ENCODE results near the gene VAV1. TPM values are rescaled to one million over a fixed set of nuclear protein-coding genes. Genes with fewer than 3 reads are reported as not detected.

The VAV1 gene
- total and polyA plus RNA-seq, 2 donors from 2014 or later = 0.90 to 15.5 TPM

DNA sequence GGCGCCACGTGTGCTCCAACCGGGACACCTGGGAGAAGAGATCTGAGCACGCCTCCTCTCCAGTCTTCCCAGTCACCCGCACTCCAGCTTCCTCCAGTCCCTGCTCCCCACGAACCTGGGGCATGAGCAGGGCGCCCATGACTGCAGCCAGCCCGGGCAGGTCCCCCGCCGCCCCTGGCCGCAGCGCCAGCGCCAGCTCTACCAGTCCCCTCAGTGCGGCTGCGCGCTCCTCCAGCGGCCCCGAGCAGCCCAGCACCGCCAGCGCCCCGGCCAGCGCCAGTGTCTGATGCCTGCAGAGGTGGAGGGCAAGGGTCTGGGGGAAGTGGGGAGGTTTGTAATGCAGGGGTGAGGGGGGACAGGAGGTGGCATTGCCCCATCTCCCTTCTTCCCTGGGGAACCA, 18.4 kb upstream of the VAV1 start:
- peaks cover 0 to 15% (median 0%) of the 10 kb centered on the region in 3 donors for H3K36me3 ChIP-seq (ENCODE audit: control insufficient read depth in 2 of 3, insufficient read depth in 3 of 3, low read length in 3 of 3)
- DNase-seq (peak in 2 of 5 donors; percentile 58 to 81), FAIRE-seq (no peak)
- intact Hi-C loops (cut with DNase I) = no loop called here
- no peak overlapping the region for H3K27ac ChIP-seq (ENCODE audit: low read depth in 2 of 2, low read length in 2 of 2)
- H3K9me3 ChIP-seq (ENCODE audit: control insufficient read depth in 2 of 3, insufficient read depth in 1 of 3, low read length in 3 of 3) = no peaks in the 10 kb centered on the region
- peaks cover 0 to 5% (median 0%) of the 10 kb centered on the region in 3 donors for H3K4me1 ChIP-seq (ENCODE audit: control insufficient read depth in 2 of 3, insufficient read depth in 2 of 3, low read depth in 1 of 3, low read length in 3 of 3)
- H3K27me3 ChIP-seq (ENCODE audit: control insufficient read depth, insufficient read depth, low read length) = no peaks in the 10 kb centered on the region
- no peak overlapping the region for H3K4me3 ChIP-seq (ENCODE audit: low read length in 3 of 3)
- no peak overlapping the region for H3K9ac ChIP-seq (ENCODE audit: low read length in 3 of 3)
- TF ChIP-seq, protein P1, sequence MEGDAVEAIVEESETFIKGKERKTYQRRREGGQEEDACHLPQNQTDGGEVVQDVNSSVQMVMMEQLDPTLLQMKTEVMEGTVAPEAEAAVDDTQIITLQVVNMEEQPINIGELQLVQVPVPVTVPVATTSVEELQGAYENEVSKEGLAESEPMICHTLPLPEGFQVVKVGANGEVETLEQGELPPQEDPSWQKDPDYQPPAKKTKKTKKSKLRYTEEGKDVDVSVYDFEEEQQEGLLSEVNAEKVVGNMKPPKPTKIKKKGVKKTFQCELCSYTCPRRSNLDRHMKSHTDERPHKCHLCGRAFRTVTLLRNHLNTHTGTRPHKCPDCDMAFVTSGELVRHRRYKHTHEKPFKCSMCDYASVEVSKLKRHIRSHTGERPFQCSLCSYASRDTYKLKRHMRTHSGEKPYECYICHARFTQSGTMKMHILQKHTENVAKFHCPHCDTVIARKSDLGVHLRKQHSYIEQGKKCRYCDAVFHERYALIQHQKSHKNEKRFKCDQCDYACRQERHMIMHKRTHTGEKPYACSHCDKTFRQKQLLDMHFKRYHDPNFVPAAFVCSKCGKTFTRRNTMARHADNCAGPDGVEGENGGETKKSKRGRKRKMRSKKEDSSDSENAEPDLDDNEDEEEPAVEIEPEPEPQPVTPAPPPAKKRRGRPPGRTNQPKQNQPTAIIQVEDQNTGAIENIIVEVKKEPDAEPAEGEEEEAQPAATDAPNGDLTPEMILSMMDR (IDR thresholded peaks at IDR 0.05; ENCODE audit: borderline replicate concordance, extremely low read depth, insufficient read depth) = no peak

DNA sequence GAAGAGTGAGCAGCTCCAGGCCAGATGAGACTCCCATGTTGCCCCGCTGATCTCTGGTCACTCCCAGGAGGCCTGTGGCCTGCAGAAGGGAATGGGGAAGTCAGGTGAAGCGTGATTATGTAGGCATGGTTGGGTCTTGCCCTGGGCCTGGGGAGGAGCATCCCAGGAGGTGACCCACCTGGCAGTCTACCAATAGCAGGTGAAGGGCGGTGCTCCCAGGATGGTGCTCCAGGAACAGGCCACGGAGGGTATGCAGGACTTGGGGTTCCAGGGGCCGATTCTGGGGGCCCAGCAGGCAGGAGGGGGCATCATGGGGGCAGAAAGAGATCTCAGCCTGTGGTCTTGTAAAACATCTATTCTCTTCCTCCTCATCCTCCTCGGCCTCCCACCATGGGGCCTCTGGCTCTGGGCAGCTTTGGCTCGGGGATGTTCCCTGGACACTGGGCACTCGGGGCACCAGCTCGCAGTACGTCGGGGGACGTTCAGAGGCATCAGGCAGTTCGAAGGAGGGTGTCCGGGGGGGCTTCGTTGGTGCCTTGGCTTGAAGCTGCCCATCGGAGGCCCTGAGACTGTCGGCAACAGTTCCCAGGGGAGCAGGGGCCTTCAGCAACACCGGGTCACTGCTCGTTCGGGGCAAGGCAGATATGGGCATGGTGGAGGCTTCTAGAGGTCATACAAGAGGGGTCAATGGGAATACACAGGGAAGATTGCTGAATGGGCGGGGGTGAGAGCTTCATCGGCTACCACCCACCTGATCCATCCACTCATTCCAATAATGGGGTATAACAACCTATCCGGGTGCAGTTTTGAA, 17.6 kb upstream of the VAV1 start:
- FAIRE-seq (no peak), DNase-seq (peak in 2 of 5 donors; percentile 45 to 67)
- intact Hi-C loops (cut with DNase I) = no loop called here

DNA sequence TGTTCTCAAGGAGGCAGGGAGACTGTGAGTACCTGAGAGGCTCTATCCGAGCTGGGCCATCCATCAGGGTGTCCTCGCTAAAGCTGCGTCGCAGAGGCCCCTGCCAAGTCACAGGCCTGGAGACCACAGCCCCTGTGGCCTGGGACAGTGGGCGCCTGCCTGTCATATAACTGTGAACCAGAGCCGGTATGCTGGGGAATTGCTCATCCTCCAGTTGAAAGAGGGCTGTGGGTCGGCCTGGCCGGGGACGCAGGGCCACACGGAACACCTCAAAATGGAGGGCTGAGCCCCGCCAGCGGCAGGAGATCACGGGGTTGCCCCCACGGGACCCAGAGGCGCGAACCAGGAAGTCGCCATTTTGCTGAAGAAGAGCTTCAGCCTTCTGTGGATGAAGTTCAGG, 11.9 kb upstream of the VAV1 start:
- H3K27me3 ChIP-seq (ENCODE audit: control insufficient read depth, insufficient read depth, low read length) = no peaks in the 10 kb centered on the region
- H3K27ac ChIP-seq (ENCODE audit: low read depth in 2 of 2, low read length in 2 of 2) = no peak overlapping the region
- TF ChIP-seq, protein P1 (IDR thresholded peaks at IDR 0.05; ENCODE audit: borderline replicate concordance, extremely low read depth, insufficient read depth) = no peak
- intact Hi-C loops (cut with DNase I) = no loop called here
- DNase-seq = peak in 2 of 5 donors; percentile 39 to 65
- H3K4me1 ChIP-seq (ENCODE audit: control insufficient read depth in 2 of 3, insufficient read depth in 2 of 3, low read depth in 1 of 3, low read length in 3 of 3) = peaks cover 0 to 2% (median 0%) of the 10 kb centered on the region in 3 donors
- H3K4me3 ChIP-seq (ENCODE audit: low read length in 3 of 3) = no peak overlapping the region
- no peak for FAIRE-seq
- no peaks in the 10 kb centered on the region for H3K36me3 ChIP-seq (ENCODE audit: control insufficient read depth in 2 of 3, insufficient read depth in 3 of 3, low read length in 3 of 3)
- no peaks in the 10 kb centered on the region for H3K9me3 ChIP-seq (ENCODE audit: control insufficient read depth in 2 of 3, insufficient read depth in 1 of 3, low read length in 3 of 3)
- H3K9ac ChIP-seq (ENCODE audit: low read length in 3 of 3) = no peak overlapping the region

More for the DNA sequence above, 17.6 kb upstream of the VAV1 start:
- Histone ChIP-seq H3K4me3 (ENCODE audit: low read length in 3 of 3) (no peak overlapping the region), H3K36me3 (ENCODE audit: control insufficient read depth in 2 of 3, insufficient read depth in 3 of 3, low read length in 3 of 3) (peaks cover 0 to 8% (median 0%) of the 10 kb centered on the region in 3 donors), H3K4me1 (ENCODE audit: control insufficient read depth in 2 of 3, insufficient read depth in 2 of 3, low read depth in 1 of 3, low read length in 3 of 3) (peaks cover 0 to 5% (median 0%) of the 10 kb centered on the region in 3 donors), H3K9me3 (ENCODE audit: control insufficient read depth in 2 of 3, insufficient read depth in 1 of 3, low read length in 3 of 3) (no peaks in the 10 kb centered on the region), H3K9ac (ENCODE audit: low read length in 3 of 3) (no peak overlapping the region), H3K27ac (ENCODE audit: low read depth in 2 of 2, low read length in 2 of 2) (no peak overlapping the region), H3K27me3 (ENCODE audit: control insufficient read depth, insufficient read depth, low read length) (no peaks in the 10 kb centered on the region)
- TF ChIP-seq, protein P1 (IDR thresholded peaks at IDR 0.05; ENCODE audit: borderline replicate concordance, extremely low read depth, insufficient read depth) = no peak
